HL-60 (cell line): ENCODE measurements around the gene NYAP1.

Source experiments
- DNase-seq, 2 experiments: peaks; one replicate each; pipeline ENCODE4 v3.0.0-alpha.2; 2010 to 2020; ENCODE audit warnings: low read depth in 1 of 2, low spot score in 1 of 2
- H3K27ac ChIP-seq: fragments of 250-450 bp; sonication (Bioruptor Pico); replicated peaks from 2 replicates; pipeline ENCODE4 v1.5.1; 2020; ENCODE audit warnings: mild to moderate bottlenecking, moderate library complexity
- H3K27me3 ChIP-seq: fragments of 250-450 bp; sonication (Bioruptor Pico); 2 replicates; pipeline ENCODE4 v1.5.1; 2021; ENCODE audit warnings: mild to moderate bottlenecking, moderate library complexity; ENCODE audit not compliant: insufficient read depth, poor library complexity, severe bottlenecking
- H3K4me3 ChIP-seq: replicated peaks from 2 replicates; pipeline ENCODE4 v1.5.1; 2011; ENCODE audit warnings: mild to moderate bottlenecking, control low read depth, low read length; ENCODE audit not compliant: insufficient read depth
- GABPA ChIP-seq: IDR thresholded peaks from 2 replicates; pipeline ENCODE4 v1.6.1; 2012; ENCODE audit warnings: low read depth
- POLR2AphosphoS5 ChIP-seq: IDR thresholded peaks from 2 replicates; pipeline ENCODE4 v1.6.1; 2012; ENCODE audit warnings: low read depth
- REST ChIP-seq: IDR thresholded peaks from 2 replicates; pipeline ENCODE4 v1.6.1; 2012; ENCODE audit warnings: low read depth; ENCODE audit not compliant: insufficient replicate concordance
- SPI1 ChIP-seq: IDR thresholded peaks from 2 replicates; pipeline ENCODE4 v1.6.1; 2012; ENCODE audit warnings: low read depth, mild to moderate bottlenecking, borderline replicate concordance
- TF ChIP-seq, protein P1 (sequence below): IDR thresholded peaks from one replicate; pipeline ENCODE4 v1.5.1; 2011; ENCODE audit warnings: low read length, control low read depth, inconsistent platforms; ENCODE audit not compliant: insufficient read depth

NYAP1 gene

DNA sequence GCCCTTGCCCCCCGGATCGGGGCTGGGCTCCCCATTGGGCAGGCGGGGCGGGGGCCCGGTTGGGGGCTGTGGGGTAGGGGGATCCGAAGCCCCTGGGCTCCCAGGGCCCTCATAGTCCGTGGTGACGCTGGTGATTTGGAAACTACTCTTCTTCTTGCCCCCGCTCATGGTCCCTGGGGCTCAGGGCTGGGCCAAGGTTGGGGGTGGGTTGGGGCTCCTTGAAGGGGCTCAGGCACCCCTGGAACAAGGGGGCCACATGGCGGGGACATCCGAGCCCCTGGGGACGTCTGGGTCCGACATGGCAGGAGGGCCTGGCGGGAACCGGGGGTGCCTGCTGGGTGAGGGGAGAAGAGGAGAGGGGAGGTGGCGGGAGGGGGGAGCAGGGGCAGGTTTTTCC, 5.9 kb upstream of the NYAP1 start:
- Histone ChIP-seq H3K27me3 (no peaks in the 10 kb centered on the region), H3K27ac (peak overlapping the region; percentile 94), H3K4me3 (peak overlapping the region; percentile 96)
- TF ChIP-seq REST (no peak), SPI1 (no peak), POLR2AphosphoS5 (no peak), GABPA (no peak)
- TF ChIP-seq, protein P1, sequence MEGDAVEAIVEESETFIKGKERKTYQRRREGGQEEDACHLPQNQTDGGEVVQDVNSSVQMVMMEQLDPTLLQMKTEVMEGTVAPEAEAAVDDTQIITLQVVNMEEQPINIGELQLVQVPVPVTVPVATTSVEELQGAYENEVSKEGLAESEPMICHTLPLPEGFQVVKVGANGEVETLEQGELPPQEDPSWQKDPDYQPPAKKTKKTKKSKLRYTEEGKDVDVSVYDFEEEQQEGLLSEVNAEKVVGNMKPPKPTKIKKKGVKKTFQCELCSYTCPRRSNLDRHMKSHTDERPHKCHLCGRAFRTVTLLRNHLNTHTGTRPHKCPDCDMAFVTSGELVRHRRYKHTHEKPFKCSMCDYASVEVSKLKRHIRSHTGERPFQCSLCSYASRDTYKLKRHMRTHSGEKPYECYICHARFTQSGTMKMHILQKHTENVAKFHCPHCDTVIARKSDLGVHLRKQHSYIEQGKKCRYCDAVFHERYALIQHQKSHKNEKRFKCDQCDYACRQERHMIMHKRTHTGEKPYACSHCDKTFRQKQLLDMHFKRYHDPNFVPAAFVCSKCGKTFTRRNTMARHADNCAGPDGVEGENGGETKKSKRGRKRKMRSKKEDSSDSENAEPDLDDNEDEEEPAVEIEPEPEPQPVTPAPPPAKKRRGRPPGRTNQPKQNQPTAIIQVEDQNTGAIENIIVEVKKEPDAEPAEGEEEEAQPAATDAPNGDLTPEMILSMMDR: no peak
- no peak for DNase-seq

DNA sequence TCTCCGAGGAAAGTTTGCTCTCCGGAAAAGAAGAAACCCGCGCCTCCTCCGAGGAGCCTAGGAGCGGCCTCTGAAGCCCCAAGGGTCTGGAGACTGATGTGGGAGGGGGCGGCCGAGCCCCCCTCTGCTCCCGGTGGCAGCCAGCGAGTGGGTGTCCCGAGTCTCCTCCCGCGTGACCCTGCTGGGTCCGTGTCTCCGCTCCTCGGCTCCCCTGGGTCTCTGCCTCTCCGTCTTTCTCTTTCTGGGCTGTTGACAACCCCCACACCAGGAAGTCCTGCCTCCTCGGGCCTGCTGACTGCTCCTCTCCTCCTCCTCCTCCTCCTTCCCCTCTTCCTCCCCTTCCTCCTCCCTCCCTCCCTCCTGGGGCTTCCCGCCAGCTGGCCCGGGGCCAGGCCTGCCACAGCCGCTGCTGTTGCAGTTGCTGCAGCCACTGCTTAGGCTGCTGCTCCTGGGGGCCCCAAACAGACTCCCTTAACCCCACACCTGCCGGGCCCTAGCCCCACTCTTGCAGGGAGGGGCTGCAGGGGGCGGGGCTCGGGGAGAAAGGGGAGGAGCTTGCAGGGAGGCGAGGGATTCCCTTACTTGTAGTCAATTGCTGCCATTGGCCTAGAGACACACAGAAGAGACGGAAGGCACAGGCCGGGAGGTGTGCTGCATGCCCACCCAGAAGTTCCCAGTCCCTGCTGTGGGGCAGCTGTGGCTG, 4.6 kb upstream of the NYAP1 start, which contains the start of gene TSC22D4:
TSC22D4 (minus strand) TSS at position 257 of the 703 bp plus-strand sequence. CDS start 1,176 bp downstream, outside the sequence.
- H3K27ac ChIP-seq: peak within 1 kb of the TSS; percentile 94
- peaks cover 3% of the 10 kb centered on the region for H3K27me3 ChIP-seq
- TF ChIP-seq SPI1 (peak; percentile 70; the same call in 1 of the 2 replicates), GABPA (no peak), POLR2AphosphoS5 (peak; percentile 93), REST (peak; percentile 12)
- TF ChIP-seq, protein P1: no peak
- H3K4me3 ChIP-seq: peak within 1 kb of the TSS; percentile 96
- peak; percentile 95 to 98 for DNase-seq

GRCh38 chr7:100481466-100481865, 2.3 kb upstream of the NYAP1 start:
- H3K27me3 ChIP-seq: peaks cover 5% of the 10 kb centered on the region
- no peak overlapping the region for H3K4me3 ChIP-seq
- no peak for DNase-seq
- TF ChIP-seq SPI1: no peak
- H3K27ac ChIP-seq: no peak overlapping the region

DNA sequence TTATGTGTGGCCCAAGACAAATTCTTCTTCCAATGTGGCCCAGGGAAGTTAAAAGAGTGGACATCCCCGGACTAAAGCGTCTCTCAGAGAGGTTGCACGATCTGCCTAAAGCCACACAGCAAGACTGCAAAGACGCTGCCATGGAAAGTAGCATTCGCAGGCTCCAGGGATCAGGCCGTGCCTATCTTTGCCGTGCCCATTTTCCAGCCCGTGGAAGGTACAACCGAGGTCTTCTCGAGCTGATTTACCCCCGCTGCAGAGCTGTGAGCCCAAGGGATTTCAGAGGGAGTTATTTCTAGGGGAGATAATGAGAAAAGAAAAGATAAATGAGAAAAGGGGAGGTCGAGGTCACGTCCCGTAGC, 1.0 kb upstream of the NYAP1 start:
- H3K27ac ChIP-seq: no peak overlapping the region
- H3K27me3 ChIP-seq: peaks cover 5% of the 10 kb centered on the region
- DNase-seq: no peak
- peak overlapping the region; percentile 59 for H3K4me3 ChIP-seq
- TF ChIP-seq REST (no peak), GABPA (no peak), POLR2AphosphoS5 (no peak), SPI1 (no peak)
- TF ChIP-seq, protein P1: no peak
